ENCODE data around the gene CROCC.
"Not testable (repeated sequence)": the region's sequence is repeated elsewhere in the genome, so short reads cannot be mapped to it uniquely, and the experiment has no call there.

CROCC gene, protein sequence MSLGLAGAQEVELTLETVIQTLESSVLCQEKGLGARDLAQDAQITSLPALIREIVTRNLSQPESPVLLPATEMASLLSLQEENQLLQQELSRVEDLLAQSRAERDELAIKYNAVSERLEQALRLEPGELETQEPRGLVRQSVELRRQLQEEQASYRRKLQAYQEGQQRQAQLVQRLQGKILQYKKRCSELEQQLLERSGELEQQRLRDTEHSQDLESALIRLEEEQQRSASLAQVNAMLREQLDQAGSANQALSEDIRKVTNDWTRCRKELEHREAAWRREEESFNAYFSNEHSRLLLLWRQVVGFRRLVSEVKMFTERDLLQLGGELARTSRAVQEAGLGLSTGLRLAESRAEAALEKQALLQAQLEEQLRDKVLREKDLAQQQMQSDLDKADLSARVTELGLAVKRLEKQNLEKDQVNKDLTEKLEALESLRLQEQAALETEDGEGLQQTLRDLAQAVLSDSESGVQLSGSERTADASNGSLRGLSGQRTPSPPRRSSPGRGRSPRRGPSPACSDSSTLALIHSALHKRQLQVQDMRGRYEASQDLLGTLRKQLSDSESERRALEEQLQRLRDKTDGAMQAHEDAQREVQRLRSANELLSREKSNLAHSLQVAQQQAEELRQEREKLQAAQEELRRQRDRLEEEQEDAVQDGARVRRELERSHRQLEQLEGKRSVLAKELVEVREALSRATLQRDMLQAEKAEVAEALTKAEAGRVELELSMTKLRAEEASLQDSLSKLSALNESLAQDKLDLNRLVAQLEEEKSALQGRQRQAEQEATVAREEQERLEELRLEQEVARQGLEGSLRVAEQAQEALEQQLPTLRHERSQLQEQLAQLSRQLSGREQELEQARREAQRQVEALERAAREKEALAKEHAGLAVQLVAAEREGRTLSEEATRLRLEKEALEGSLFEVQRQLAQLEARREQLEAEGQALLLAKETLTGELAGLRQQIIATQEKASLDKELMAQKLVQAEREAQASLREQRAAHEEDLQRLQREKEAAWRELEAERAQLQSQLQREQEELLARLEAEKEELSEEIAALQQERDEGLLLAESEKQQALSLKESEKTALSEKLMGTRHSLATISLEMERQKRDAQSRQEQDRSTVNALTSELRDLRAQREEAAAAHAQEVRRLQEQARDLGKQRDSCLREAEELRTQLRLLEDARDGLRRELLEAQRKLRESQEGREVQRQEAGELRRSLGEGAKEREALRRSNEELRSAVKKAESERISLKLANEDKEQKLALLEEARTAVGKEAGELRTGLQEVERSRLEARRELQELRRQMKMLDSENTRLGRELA (N-terminal part only)

DNA sequence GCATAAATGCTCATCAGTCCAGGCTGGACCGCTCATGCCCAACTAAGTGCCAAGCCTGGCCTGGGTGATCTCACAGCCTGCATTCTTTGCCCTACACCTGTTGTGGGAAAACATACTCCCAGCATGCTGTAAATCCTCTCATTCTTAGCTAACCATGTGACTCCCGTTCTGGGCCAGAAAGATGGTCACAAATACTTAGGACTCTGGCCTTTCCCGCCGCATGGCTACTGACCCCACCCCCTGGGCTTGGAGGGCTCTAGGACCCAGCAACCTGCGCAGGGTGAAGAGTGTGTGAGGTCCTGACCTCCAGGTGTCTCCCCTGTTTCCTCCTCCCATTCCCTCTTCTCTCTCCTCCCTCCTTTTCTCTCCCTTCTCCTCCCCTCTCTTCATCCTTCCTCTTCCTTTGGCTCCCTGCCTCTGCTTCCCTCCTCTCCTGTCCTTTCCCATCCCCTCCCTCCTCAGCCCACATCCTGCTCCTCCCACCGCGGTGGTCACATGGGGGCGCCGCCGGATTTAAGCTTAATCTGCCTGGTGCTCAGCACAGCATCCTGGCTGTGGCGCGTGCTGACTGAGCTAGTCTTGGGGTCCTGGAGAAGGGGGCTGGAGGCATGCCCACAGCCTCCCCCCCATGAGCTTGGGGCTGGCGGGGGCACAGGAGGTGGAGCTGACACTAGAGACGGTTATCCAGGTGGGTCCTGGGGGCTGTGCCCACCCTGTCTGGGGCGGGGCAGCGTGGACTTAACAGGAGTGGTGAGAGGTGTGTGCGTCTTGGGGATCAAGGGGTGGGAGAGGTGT, at the start of gene CROCC:
Gene CROCC (plus strand): TSS at position 541 of the 795 bp plus-strand sequence. CDS start 88 bp downstream, at position 629.
- no peak for DNase-seq

DNA sequence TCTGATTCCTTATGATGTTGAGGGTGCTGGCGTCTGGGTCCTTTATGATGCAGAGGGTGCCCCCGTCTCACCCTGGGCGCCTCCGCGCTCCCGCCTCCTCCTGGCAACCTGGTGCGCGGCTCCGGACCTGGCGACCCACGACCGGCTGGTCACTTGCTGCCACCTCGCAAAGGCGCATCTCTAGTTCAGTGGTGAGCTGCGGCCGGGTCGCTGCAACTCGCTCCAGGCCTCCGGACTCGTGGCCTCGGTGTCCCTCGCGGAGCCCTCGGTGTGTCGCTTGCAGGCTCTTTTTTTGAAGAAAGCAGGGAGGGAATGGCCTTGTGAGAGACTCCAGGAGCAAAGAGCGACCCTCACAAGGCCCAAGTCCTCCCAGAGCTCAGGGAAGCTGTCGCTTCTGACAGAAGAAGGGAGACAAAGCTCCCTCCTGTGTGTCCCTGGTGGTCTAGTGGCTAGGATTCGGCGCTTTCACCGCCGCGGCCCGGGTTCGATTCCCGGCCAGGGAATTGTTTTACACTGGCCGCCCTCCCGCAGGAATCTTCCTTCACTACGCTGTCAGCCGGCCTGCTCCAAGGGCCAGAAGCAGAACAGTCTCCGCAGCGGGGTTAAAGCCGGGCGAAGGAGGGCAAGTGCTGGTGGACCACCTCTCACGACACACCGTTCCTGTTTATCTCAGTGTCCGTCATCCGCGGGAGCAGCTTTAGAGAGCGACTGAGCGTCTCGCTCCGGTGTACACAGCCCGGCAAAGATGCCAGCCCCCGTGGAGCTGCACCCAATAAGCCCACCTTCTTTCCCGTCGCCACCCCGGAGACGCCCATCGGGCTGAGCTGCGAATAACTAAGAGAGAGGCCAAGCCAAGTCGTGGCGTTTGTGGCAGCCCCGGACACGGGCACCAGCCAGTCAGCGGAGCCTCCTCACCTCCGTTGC, 49.3 kb upstream of the CROCC start:
- DNase-seq, result not testable (repeated sequence)

DNA sequence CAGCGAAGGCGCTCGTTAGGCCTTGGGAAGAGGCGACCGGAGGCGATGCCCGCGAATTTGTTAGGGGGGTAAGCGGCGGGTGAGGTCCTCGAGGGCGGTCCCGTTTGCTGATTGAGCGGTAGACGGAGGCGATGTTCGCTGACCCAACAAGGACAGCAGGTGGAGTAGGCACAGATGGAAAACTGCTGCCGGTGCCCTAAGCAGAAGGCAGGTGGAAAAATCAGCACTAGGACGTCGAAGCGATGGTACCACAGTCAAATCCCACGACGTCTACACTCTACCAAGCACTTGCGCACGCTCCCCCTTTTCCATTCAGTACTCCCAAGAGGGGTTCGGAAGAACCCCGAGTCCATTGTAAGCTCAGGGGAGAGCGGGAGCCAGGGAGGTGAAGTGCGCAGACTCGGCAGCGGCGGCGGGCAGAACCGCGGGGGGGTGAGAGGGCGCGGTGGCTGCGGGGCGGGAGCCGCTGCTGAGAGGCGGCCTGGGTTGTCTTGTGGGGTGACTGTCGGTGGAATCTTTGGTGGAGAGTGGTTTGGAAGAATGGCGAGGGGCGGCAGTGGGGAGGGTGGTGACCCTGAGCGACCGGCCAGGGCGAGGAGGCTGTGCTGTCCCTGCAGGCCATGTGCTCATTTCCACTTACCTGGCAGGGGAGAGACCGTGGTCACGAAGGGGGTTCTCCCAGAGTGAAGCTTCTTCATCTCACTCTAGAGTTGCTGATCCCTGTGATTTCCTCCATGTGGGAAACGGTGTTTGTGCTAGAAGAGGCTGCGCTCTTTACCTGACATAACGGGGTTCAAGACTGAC, 48.5 kb upstream of the CROCC start:
- not testable (repeated sequence) for DNase-seq

DNA sequence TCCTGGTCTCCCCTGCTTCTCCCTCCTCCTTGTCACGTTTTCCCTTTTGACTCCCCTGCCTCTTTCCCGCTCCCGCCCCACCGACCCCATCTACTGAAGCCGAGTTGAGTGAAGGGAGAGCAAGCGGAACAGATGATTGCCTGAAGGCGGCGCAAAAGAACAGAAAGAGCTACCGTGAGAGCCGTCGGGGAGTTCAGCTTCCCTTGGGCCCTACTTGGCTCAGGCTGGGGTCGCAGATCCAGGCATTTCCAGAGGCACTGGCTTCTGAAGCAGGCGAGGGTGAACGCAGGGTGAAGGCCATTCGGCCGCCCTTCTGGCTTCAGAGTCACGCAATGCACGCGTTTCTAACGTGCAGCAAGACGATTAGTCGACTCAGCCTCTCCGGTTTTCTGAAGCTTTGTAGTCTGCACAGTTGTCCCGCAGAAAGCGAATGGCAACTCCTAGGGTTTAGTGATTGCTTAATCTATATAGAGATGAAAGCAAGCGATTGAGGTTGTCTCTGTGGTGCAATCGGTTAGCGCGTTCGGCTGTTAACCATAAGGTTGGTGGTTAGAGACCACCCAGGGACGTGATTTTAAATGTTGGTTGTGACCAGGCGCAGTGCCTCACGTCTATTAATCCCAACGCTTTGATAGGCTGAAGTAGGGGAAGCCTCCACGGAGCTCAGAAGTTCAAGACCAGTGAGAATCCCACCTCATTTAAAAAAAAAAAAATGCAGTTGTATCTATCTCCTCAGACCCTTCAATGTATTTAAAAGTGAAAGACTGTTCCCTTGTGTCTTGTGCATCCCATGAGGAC, 46.6 kb upstream of the CROCC start:
- DNase-seq, result not testable (repeated sequence)

DNA sequence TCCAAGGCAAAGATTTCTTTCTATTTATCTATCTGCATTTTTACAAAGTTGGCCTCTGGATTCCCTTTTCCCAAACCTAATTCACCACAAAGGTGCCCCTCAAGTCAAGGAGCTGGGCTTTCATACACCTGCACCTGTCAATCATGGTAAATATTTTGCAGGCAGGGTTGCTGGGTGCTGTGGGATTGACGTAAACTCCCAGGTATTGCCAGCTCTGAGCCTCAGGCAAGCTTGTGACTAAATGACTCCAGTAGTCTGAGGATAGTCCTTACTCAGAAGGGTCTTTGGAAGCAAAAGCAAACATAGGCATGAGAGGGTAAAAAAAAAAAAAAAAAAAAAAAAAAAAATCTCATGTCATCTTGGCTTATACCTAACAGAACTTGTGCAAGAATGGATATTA, 40.0 kb upstream of the CROCC start:
- DNase-seq, result not testable (repeated sequence)

DNA sequence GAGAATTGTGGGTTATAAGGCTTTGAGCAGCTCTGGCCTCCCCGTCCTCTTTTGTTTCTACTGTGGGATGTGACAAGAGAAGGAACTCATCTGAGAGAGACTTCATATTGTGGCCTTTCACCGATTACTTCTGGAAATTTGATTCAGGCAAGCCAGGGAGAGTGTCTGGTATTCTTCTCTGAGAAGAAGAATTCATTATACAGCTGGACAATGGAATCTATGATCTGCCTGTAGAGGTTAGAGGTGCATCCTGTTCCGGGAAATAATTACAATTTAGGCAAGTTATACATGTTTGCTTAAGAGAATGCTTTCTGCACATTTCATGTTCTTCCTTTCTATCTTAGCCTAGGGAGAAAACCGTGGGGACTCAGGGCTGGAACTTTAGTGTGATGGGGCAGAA, 38.7 kb upstream of the CROCC start:
- DNase-seq, result no peak

DNA sequence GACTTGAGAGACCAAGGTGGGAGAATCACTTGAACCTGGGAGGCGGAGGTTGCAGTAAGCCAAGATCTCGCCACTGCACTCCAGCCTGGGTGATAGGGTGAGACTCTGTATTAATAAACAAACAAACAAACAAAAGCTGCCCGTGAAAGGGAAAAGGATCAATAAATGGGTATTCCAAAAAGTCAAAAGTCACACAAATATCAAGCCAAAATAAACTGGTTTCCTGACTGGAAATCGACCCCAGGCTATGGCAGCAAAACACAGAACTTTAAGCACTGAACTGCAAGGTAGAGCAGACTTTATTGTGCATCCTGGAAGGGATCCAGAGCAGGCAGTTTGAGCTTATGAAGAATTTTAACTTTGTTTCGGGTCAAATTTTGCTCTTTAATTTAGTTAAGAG, 37.2 kb upstream of the CROCC start:
- not testable (repeated sequence) for DNase-seq

DNA sequence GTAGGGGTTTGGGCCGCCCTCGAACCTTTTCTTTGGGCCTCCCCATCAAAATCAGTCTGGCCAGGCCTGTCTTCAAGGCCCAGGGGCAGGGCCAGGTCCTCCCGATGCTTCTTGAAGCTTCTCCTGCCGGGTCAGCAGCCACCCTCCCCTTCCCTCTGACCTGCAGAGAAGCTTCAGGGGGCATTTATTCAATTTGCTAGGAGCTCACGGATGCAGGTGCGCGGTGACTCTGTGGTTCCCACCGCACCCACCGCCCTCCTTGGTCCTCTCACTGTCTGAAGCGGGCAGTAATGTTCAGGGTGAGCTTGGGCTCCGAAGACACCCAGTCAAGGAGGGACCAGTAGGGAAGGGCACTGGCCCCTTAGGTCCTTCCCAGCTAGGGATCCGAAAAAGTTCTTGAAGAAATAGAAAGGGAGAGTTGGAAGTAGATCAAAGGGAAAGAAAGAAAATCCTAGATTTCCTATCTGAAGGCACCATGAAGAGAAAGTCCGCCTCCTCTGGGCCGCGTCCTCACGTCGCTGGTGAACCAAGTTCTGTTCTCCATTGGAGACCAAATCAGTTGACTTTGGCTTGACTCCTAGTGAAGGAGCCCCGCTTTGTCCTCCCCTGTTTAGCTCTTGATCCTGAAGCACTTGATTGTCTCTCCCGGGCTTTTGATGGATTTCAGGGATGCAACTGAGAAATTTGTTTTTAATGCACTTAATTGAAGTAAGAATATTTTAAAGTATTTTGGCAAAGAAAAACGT, 34.7 kb upstream of the CROCC start:
- DNase-seq, result no peak

DNA sequence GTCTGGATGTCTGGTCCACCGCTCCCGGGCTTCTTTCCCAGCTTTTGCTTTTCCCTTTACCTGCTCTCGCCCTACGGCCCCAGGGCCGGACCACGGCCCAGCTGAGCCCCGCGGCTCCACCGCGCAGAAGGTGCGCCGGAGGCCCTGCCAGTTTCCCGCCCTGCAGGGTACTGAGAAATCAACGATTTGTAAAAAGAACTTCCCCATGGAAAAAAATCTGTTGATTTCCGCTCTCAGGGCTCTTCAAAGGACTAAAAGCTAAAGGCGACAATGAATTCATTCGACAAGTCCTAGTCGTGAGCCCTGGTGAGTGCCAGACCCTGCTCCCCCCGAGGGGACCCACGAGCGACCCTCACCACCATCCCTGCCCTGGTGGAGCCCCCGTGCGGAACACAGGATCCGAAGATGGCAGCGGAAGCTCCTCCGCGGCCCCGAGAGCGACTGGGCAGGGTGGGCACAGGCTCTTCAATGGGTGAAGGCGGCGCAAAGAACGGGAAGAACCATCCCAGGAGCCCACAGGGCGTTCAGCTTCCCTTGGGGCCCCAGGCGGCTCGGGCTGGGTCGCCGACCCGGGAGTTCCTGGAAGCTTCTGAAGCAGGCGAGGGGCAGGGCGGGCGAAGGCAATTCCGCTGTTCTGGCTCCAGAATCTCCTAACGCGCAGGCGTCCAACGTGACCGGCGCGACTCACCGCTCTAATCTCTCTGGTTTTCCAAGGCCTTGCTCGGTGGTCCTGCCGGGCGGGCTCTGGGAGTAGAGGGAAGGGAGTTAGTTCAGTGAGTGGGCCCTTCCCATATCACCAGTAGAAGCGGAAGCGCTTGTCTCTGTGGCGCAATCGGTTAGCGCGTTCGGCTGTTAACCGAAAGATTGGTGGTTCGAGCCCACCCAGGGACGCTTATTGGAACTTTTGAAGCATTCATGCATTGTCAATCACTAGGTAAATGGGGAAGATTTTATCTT, 32.6 kb upstream of the CROCC start:
- no peak for DNase-seq

DNA sequence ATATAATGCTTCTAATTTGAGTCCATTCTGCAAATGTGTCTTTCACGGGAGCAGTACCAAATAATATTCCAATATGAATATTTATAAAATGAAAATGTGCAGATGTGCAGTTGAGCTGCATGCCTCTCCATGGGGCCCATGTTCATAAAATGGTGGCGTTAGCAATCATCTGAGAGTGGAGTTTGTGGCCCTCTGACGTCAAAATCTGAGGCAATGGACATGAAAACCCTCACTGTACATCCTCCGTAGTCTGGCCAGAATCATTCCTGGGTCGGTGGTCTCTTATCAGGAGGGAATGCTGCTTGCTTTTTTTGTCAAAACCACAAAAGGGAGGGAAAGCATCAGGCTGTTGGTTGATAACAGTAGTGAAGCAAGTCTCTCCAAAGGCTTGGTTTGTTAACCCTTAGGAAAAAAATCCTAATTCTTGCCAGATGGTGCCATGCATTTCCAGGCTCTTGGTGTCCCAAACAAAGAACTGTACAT, 31.2 kb upstream of the CROCC start:
- DNase-seq, result not testable (repeated sequence)

DNA sequence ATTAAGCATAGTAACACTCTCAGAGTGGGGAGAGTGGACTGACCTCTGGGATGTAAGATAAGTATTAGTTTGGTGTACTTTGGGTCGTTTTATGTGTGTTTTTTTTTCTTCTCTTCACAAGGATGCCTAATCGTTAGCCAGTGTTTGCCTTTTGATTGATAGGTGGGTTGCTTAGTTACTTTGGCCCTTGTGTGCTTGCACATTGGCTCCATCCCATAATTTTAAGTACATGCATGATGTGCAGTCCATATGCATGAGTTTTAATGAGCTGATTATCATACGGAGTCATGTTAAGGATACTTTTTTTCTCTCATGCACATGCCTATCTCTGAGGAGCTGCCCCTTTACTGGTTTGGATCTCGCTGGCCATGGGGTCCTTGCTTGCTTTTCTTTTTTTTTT, 30.7 kb upstream of the CROCC start:
- not testable (repeated sequence) for DNase-seq

DNA sequence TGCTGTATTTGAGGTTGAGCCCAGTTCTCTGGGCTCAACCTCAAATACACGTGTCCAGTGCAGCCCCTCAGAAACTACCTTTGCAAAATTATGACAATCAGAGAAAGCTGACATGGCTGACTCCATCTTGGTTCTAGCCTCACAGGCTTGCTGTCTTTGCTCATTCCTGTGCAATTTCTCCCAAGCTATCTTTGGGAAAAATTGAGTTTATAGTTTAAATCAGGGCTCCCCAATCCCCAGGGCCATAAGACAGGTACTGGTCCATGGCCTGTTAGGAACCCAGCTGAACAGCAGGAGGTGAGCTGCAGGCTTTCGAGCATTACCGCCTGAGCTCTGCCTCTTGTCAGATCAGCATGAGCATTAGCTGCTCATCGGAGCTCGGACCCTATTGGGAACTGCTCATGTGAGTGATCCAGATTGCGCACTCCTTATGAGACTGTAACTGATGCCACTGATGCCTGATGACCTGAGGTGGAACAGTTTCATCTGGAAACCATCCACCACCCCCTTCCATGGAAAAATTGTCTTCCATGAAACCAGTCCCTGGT, 28.7 kb upstream of the CROCC start:
- DNase-seq, result not testable (repeated sequence)

DNA sequence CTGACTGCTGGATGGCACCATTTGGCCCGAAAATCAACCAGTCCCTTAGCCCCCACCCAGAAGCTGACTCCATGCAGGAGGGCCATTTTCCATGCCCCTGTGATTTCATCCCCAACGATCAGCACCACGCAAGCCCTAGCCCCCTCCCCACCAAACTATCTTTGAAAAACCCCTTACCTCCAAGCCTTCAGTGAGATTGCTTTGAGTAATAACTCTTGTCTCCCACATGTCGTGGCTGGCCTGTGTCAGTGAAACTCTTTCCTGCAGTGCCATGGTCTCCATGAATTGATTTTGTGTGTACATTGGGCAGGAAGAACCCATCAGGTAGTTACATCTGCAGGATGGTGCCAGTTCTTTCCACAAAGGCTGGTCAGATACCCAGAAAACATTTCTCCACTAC, 27.9 kb upstream of the CROCC start:
- DNase-seq, result not testable (repeated sequence)

DNA sequence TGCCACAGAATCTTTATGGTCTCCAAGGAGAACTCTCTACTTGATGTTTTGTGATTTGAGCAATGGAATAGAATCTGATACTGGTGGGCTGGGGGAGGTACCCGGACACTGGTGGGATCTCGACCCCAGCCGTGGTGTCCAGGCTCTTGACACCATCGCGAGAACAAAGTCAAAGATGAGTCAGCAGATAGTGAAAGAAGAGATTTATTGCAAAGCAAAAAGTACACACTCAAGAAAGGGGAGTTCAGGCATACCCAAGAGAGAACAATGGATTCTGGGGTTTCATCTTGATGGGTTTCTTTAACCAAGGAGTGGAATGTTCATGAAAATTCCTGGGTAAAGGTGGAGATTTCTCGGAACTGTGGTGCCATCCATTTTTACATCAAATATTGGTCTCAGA, 27.4 kb upstream of the CROCC start:
- not testable (repeated sequence) for DNase-seq

DNA sequence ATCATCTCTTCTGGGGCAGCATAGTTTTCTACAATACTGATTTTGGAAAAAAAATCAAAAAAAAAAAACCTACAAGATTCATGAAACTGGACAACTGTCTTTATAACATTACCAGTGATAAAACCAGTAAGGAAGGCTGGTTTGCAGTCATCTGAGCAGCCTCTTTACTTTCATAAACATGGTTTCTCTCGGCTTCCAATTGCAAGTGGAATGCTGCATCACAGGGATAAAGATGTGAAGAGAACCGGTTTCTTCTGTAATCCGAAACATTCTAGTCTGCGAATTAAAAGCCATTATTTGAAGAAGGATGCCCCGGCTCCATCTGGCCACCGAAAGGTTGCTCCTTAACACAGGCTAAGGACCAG, 26.5 kb upstream of the CROCC start:
- DNase-seq, result not testable (repeated sequence)

DNA sequence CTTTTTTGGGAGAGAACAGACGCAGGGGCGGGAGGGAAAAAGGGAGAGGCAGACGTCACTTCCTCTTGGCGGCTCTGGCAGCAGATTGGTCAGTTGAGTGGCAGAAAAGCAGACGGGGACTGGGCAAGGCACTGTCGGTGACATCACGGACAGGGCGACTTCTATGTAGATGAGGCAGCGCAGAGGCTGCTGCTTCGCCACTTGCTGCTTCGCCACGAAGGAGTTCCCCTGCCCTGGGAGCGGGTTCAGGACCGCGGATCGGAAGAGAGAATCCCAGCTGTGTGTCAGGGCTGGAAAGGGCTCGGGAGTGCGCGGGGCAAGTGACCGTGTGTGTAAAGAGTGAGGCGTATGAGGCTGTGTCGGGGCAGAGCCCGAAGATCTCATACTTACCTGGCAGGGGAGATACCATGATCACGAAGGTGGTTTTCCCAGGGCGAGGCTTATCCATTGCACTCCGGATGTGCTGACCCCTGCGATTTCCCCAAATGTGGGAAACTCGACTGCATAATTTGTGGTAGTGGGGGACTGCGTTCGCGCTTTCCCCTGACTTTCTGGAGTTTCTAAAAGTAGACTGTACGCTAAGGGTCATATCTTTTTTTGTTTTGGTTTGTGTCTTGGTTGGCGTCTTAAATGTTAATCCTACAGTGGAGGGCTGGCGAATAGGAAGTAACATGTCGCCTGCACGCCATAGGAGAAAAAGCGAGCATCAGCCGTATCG, 26.0 kb upstream of the CROCC start, which contains the start of gene RNU1-2:
Gene RNU1-2 (plus strand): TSS at position 383 of the 718 bp plus-strand sequence.
- DNase-seq, result peak; percentile 99

Measured in SIG-M5 (cell line).